Stomach (tissue), 9 donors: ENCODE results near the gene C3orf22. TPM values are rescaled to one million over a fixed set of nuclear protein-coding genes. Genes with fewer than 3 reads are reported as not detected.

ENCODE experiments used
- DNase-seq, 2 donors: peaks; one replicate each; pipeline versions ENCODE4 v3.0.0 to v3.0.0-alpha.2; 2013 to 2019
- H3K27ac ChIP-seq, 5 donors: fragments of 200-600 bp in 4 of 5; sonication (generic) in 4 of 5; one replicate each; pipeline ENCODE4 v1.5.1; 2013 to 2019; ENCODE audit warnings: mild to moderate bottlenecking in 1 of 5, moderate library complexity in 1 of 5
- H3K27me3 ChIP-seq, 3 donors: fragments of 200-600 bp; sonication (generic); one replicate each; pipeline ENCODE4 v1.5.1; 2017 to 2019; ENCODE audit warnings: mixed run types in 1 of 3
- H3K36me3 ChIP-seq, 4 donors: fragments of 200-600 bp; sonication (generic); 1 replicate in 3 of 4; 2 replicates in 1 of 4; pipeline ENCODE4 v1.5.1; 2016 to 2019
- H3K4me1 ChIP-seq, 4 donors: fragments of 200-600 bp; sonication (generic); one replicate each; pipeline ENCODE4 v1.5.1; 2016 to 2019
- H3K4me3 ChIP-seq, 4 donors: fragments of 200-600 bp; sonication (generic) in 3 of 4; one replicate each; pipeline ENCODE4 v1.5.1; 2016 to 2019; ENCODE audit warnings: mild to moderate bottlenecking in 1 of 4
- H3K9me3 ChIP-seq, 4 donors: fragments of 200-600 bp; sonication (generic); one replicate each; pipeline ENCODE4 v1.5.1; 2016 to 2019
- EP300 ChIP-seq: sonication (generic); formaldehyde crosslinking; IDR thresholded peaks from one replicate; pipeline ENCODE4 v1.6.1; 2017; ENCODE audit warnings: antibody characterized with exemption
- POLR2A ChIP-seq, 4 donors: fragments of 450-650 bp; IDR thresholded peaks; one replicate each; pipeline ENCODE4 v1.6.1; 2016; ENCODE audit warnings: antibody characterized with exemption in 4 of 4, control low read depth in 2 of 4, mild to moderate bottlenecking in 1 of 4, moderate library complexity in 1 of 4
- POLR2AphosphoS5 ChIP-seq, 3 donors: sonication (generic); formaldehyde crosslinking; IDR thresholded peaks; one replicate each; pipeline ENCODE4 v1.6.1; 2016; ENCODE audit warnings: antibody characterized with exemption in 3 of 3
- WGBS, 5 donors: extraction: QIAGEN DNeasy Blood & Tissue Kit in 3 of 5; methylation state at CpG; one replicate each; pipeline versions ENCODE4 v1.1.5 to v1.1.7; 2013 to 2018; 5-methylcytosine and 5-hydroxymethylcytosine counted together
- intact Hi-C: fragments of 100-400 bp; cut with DNase I; formaldehyde crosslinking; loops from one replicate; pipeline ENCODE4 v1.15.1; 2023; ENCODE audit warnings: low total_unique reads
- polyA plus RNA-seq, 3 donors: library from polyadenylated mRNA; stranded (reverse); fragments of 200-250 nt; gene quantifications; one replicate each; pipeline ENCODE4 v1.2.3, GENCODE V29; 2013
- total RNA-seq, 5 donors: library from RNA; depleted of rRNA; stranded (reverse); fragments of >200 nt; gene quantifications; one replicate each; pipeline versions ENCODE4 v1.1.0 to v1.2.3, GENCODE V29; 2014 to 2016
- TF ChIP-seq, protein P1 (sequence below), 7 experiments: fragments of 450-650 bp in 4 of 7; fragments of 200-600 bp in 3 of 7; sonication (generic) in 3 of 7; IDR thresholded peaks; one replicate each; pipeline ENCODE4 v1.5.1; 2016 to 2019; ENCODE audit warnings: antibody characterized with exemption in 7 of 7, control low read depth in 2 of 7, mild to moderate bottlenecking in 1 of 7
- donor health status: healthy with polysubstance abuse.
- donor health status: Bipolar disorder and iron deficiency.
- donor health status: healthy.

Gene C3orf22
- total and polyA plus RNA-seq, 8 donors, result not detected

DNA sequence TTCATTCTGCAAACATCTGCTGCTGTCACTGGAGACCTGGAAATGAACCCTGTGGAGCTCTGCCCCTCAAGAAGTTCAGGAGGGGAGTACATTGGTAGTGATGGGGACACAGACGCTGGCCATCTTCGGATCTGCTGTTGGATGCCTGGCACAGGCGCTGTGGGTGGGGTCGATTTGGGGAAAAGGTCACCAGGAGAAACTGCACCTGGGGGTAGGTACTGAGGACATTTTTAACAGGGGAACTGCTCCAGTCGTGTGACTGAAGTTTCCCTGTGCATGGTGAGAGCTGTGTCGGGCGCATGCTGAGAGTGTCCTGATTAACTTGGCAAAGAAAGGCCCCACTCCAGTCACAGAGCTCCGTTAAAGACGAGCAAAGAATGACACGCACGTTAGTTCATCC is 44.6 kb downstream of the C3orf22 start:
- no peak for TF ChIP-seq POLR2AphosphoS5 (IDR thresholded peaks at IDR 0.05)
- TF ChIP-seq, protein P1, sequence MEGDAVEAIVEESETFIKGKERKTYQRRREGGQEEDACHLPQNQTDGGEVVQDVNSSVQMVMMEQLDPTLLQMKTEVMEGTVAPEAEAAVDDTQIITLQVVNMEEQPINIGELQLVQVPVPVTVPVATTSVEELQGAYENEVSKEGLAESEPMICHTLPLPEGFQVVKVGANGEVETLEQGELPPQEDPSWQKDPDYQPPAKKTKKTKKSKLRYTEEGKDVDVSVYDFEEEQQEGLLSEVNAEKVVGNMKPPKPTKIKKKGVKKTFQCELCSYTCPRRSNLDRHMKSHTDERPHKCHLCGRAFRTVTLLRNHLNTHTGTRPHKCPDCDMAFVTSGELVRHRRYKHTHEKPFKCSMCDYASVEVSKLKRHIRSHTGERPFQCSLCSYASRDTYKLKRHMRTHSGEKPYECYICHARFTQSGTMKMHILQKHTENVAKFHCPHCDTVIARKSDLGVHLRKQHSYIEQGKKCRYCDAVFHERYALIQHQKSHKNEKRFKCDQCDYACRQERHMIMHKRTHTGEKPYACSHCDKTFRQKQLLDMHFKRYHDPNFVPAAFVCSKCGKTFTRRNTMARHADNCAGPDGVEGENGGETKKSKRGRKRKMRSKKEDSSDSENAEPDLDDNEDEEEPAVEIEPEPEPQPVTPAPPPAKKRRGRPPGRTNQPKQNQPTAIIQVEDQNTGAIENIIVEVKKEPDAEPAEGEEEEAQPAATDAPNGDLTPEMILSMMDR (IDR thresholded peaks at IDR 0.05), result no peak
- Histone ChIP-seq H3K4me1 (no peaks in the 10 kb centered on the region), H3K27ac (no peak overlapping the region), H3K9me3 (no peaks in the 10 kb centered on the region), H3K36me3 (no peaks in the 10 kb centered on the region), H3K4me3 (no peak overlapping the region), H3K27me3 (peaks cover 0 to 10% (median 0%) of the 10 kb centered on the region in 3 donors)
- intact Hi-C loops, result no loop called here
- 77 to 87% (median 85%) methylated on average over 11 of the region's 11 CpGs for WGBS, 5 donors
- DNase-seq, result no peak

DNA sequence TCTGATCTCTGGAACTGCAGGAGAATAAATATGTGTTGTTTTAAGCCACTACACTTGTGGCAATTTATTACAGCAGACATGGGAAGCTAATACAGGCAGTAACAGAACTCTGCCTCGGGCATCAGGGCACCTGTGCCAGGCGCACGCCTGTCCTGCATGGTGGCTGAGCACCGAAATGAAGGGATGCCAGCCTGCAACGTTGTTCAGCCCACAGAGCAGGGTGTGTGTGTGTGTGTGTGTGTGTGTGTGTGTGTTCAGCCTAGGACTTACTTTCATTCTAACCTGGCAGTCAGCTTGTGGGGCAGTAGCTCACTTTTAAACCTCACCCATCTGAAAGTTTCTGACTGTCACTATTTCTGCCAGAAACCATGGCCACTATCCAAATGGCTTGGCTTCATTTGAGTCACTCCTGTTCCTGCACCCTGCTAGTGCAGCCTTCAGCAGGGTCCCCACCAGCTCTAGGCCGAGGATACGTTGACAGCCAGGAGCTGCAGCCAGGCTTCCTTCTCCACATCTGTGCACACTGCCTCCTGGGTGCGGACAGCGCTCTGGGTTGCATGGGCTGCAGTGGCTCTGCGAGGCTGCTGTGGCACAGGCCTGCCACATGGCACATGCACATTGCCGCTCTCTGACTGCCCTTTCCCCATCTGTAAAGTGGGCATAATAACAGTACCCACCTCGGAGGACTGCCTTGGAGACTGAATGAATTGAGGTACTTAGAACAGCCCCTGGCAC is 45.6 kb downstream of the C3orf22 start:
- DNase-seq, result no peak
- intact Hi-C loops, result no loop called here
- WGBS, 5 donors, result 69 to 89% (median 82%) methylated on average over 10 to 12 of the region's 12 CpGs
- Histone ChIP-seq H3K4me3 (no peak overlapping the region), H3K4me1 (no peaks in the 10 kb centered on the region), H3K36me3 (no peaks in the 10 kb centered on the region), H3K27ac (no peak overlapping the region), H3K9me3 (no peaks in the 10 kb centered on the region), H3K27me3 (peaks cover 0 to 10% (median 0%) of the 10 kb centered on the region in 3 donors)
- TF ChIP-seq EP300 (no peak), POLR2AphosphoS5 (IDR thresholded peaks at IDR 0.05) (no peak), POLR2A (IDR thresholded peaks at IDR 0.05) (no peak)
- TF ChIP-seq, protein P1 (IDR thresholded peaks at IDR 0.05), result no peak

DNA sequence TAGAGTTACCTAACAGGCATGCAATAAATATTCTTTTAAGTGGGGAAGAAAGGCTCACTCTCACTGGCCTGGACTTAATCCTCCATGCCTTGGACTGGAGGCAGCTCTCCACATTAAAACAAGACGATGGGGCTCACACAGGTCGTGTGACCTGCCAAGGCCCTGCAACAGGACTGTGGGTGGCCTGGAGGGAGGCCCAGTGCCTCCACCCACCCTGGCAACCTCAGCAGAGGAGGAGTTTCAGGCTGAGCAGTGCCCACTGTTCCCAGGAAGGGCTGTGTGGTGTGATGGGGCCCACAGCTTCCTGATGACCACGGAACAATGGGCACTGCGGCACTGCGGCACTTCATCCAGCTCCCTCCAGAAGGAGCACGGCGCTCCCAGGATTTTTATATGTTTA is 46.7 kb downstream of the C3orf22 start:
- no peaks in the 10 kb centered on the region for H3K36me3 ChIP-seq
- no peaks in the 10 kb centered on the region for H3K9me3 ChIP-seq
- no peak overlapping the region for H3K4me3 ChIP-seq
- intact Hi-C loops, result no loop called here
- WGBS, 5 donors, result 68 to 74% (median 72%) methylated on average over 7 of the region's 7 CpGs
- no peak overlapping the region for H3K27ac ChIP-seq
- H3K4me1 ChIP-seq, result no peaks in the 10 kb centered on the region
- TF ChIP-seq EP300 (no peak), POLR2AphosphoS5 (IDR thresholded peaks at IDR 0.05) (no peak), POLR2A (IDR thresholded peaks at IDR 0.05) (no peak)
- TF ChIP-seq, protein P1 (IDR thresholded peaks at IDR 0.05), result no peak
- no peak for DNase-seq
- H3K27me3 ChIP-seq, result no peaks in the 10 kb centered on the region

DNA sequence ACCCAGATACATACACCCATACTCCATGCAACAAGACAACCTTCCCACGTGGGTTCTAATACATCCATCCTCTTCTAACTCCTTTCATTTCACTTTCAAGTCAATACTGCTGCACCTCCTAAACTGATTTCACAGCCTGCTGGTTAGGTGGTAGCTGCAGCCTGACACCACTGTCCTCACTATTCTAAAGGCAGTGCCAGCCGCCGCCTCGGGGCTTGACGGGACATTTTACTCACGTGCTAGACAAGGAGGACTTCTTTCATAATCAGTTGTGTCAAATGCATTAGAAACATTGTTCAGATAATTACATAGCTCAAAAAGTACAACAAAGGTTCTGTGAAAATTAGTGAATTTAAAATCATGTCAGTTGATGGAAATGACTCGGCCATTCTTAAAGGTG is 47.4 kb downstream of the C3orf22 start:
- DNase-seq, result no peak
- Histone ChIP-seq H3K4me1 (no peaks in the 10 kb centered on the region), H3K27ac (no peak overlapping the region), H3K4me3 (no peak overlapping the region), H3K9me3 (no peaks in the 10 kb centered on the region), H3K27me3 (no peaks in the 10 kb centered on the region), H3K36me3 (no peaks in the 10 kb centered on the region)
- no peak for TF ChIP-seq POLR2AphosphoS5 (IDR thresholded peaks at IDR 0.05)
- TF ChIP-seq, protein P1 (IDR thresholded peaks at IDR 0.05), result no peak
- no peak for TF ChIP-seq EP300
- no peak for TF ChIP-seq POLR2A (IDR thresholded peaks at IDR 0.05)
- intact Hi-C loops, result no loop called here
- WGBS, 5 donors, result 66 to 77% (median 72%) methylated on average over 7 of the region's 7 CpGs
